Measurements from ENCODE around the gene ASB12. TPM values are rescaled to one million over a fixed set of nuclear protein-coding genes. Genes with fewer than 3 reads are reported as not detected.

The ASB12 gene
- total RNA-seq, 1 donor from 2014 or later = not detected

DNA sequence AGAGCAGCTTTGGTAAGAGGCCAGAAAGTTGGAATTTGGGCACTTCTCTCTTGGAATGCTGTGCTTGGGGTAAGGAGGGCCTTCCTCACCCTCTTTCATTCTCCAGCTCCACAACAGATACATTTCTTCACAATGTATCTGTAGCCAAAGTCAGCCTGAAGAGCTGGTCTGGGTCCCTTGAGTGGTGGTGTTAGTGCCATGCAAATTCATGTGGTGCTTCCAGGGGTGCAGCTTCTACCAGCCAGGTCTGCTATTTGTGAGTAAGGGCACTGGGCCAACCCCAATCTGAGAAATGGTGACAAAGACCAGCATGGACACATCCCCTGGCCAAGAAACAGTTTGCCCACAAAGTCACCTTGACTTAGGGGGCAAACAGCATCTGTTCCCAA lies 42.7 kb downstream of the ASB12 start:
- intact Hi-C loops (cut with micrococcal nuclease) = no loop called here

- intact Hi-C loops (cut with micrococcal nuclease) = no loop called here
Measured at GRCh38 chrX:64186974-64187761, 43.2 kb downstream of the ASB12 start.

- intact Hi-C loops (cut with micrococcal nuclease) = no loop called here
Measured at GRCh38 chrX:64184396-64184795, 46.0 kb downstream of the ASB12 start.

- intact Hi-C loops (cut with micrococcal nuclease) = no loop called here
Measured at GRCh38 chrX:64182208-64182607, 48.2 kb downstream of the ASB12 start.

DNA sequence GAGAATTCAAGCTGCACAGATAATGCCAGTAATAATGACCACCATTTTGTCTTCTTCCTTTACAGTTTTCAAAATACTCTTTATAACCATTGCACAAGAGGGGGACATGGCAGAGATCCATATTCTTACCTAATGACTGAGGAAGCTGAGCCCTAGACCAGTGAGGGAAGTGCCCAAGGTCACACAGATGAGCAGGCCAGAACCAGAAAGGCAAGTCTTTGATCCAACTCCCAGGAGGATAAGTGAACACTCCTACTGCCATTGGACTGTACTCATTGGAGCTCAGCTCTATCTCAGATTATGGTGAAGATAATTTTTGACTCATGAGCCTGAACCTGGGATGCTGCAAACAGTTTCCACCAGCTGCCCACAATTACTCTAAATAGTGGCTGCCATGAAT lies 53.5 kb downstream of the ASB12 start:
- intact Hi-C loops (cut with micrococcal nuclease) = no loop called here

Other genes with a start within 250 kb of the ASB12 start
- 6.5 TPM in 2 replicates for gene AMER1, start 24.9 kb downstream of the ASB12 start, total RNA-seq
- 5.1 and 6.6 TPM in 2 replicates for gene MTMR8, start 164.8 kb upstream of the ASB12 start, total RNA-seq